H1 (cell line): Measurements from ENCODE around the gene PPP2R5B. TPM values are rescaled to one million over a fixed set of nuclear protein-coding genes. Genes with fewer than 3 reads are reported as not detected.

Experiments
- KDM4A ChIP-seq: IDR thresholded peaks from one replicate; pipeline ENCODE4 v1.7.1; 2012; ENCODE audit warnings: low read depth, mild to moderate bottlenecking, moderate library complexity, low read length, inconsistent platforms; ENCODE audit not compliant: severe bottlenecking
- MAX ChIP-seq: IDR thresholded peaks from 2 replicates; pipeline ENCODE4 v1.6.1; 2012; ENCODE audit warnings: inconsistent platforms
- ZNF274 ChIP-seq: IDR thresholded peaks from 2 replicates; pipeline ENCODE4 v1.7.0; 2012; ENCODE audit warnings: low read length, borderline replicate concordance; ENCODE audit errors: extremely low read depth
- polyA plus RNA-seq, 7 experiments: library from polyadenylated mRNA; depleted of rRNA in 3 of 7; stranded (reverse) in 5 of 7; unstranded in 2 of 7; fragments of >200 nt in 5 of 7; fragments of 200-250 nt in 2 of 7; gene quantifications; 1 replicate in 5 of 7; 2 replicates in 1 of 7; 4 replicates in 1 of 7; pipeline versions ENCODE4 v1.2.1 to v1.2.3, GENCODE V29; 2011 to 2013; ENCODE audit warnings: missing spikeins in 2 of 7, mixed read lengths in 2 of 7
- total RNA-seq: library from RNA; stranded (reverse); fragmentation: NEBNext Ultra II Directional; extraction: Animal tissue kit (Norgen Biotek cat#: 25700); gene quantifications from 2 replicates; pipeline ENCODE4 v1.2.1, GENCODE V29; 2021

PPP2R5B gene
- total and polyA plus RNA-seq, 2 of the 8 experiments (the other 6 are each of a cell fraction or from before 2014, with no cell fraction given): 4.9 to 5.1 TPM

GRCh38 chr11:64882243-64882642 lies 42.2 kb upstream of the PPP2R5B start (continued):
- TF ChIP-seq MAX (no peak), KDM4A (no peak), ZNF274 (no peak)
